Spleen (tissue), 7 donors: Measurements from ENCODE around the gene NOL3.

Experiments
- CTCF ChIP-seq, 11 experiments: fragments of 200-600 bp in 7 of 11; fragments of 450-650 bp in 4 of 11; sonication (generic) in 4 of 11; IDR thresholded peaks in 8 of 11; conservative IDR thresholded peaks in 3 of 11; 1 replicate in 7 of 11; 2 replicates in 4 of 11; pipeline versions ENCODE4 v1.4.0 to v1.8.0; 2016 to 2021; ENCODE audit warnings: antibody characterized with exemption in 11 of 11, inconsistent platforms in 4 of 11, mild to moderate bottlenecking in 1 of 11
- POLR2A ChIP-seq, 3 donors: fragments of 450-650 bp; IDR thresholded peaks; one replicate each; pipeline ENCODE4 v1.5.1; 2017; ENCODE audit warnings: antibody characterized with exemption in 3 of 3, mild to moderate bottlenecking in 1 of 3
- donor health status: DM: no; HTN: no; CAD: no; lungs with moderate emphysema.
- donor health status: DM: no; HTN: no; CAD: no.
- donor health status: DM: no; HTN: no; CAD: no.

- no peak for TF ChIP-seq CTCF (IDR thresholded peaks at IDR 0.05 in 8 of 11, conservative IDR thresholded peaks at IDR 0.05 in 3 of 11)
- TF ChIP-seq POLR2A (IDR thresholded peaks at IDR 0.05) = no peak
Measured at GRCh38 chr16:67216612-67217490, 46.5 kb downstream of the NOL3 start.
